Measurements from ENCODE around the gene FUT3. TPM values are rescaled to one million over a fixed set of nuclear protein-coding genes. Genes with fewer than 3 reads are reported as not detected.

Gene FUT3
- total and polyA plus RNA-seq, 9 of the 15 experiments (the other 6 are each of a cell fraction or from before 2014, with no cell fraction given): 0.09 TPM; not detected in 8

DNA sequence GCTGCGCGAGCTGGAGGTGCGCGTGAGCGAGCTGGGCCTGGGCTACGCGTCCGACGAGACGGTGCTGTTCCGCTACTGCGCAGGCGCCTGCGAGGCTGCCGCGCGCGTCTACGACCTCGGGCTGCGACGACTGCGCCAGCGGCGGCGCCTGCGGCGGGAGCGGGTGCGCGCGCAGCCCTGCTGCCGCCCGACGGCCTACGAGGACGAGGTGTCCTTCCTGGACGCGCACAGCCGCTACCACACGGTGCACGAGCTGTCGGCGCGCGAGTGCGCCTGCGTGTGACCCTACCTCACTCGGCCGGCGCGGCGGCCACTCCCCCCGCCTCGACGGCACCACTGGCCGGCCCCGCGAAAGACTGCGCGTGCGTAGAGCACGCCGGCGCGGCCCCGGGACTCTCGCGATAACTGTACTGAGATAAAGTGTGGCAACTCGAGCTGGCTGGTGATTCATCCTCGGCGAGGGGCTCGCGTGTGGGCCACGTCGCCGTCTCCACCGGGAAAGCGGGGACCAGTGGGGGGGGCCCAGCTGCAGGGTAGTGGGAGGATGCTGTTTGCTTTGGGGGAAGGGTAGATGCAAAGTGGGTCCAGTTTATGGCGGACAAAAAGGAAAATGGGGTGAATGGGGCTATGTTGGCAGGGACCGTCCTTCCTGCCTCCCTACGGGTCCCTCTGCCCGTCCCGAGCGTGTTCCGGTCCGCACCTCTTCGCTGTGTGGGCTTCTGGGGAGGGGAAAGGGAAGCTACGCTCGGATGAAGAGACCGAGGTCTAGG lies 23.2 kb downstream of the FUT3 start (continued):
- TF ChIP-seq, protein P1, sequence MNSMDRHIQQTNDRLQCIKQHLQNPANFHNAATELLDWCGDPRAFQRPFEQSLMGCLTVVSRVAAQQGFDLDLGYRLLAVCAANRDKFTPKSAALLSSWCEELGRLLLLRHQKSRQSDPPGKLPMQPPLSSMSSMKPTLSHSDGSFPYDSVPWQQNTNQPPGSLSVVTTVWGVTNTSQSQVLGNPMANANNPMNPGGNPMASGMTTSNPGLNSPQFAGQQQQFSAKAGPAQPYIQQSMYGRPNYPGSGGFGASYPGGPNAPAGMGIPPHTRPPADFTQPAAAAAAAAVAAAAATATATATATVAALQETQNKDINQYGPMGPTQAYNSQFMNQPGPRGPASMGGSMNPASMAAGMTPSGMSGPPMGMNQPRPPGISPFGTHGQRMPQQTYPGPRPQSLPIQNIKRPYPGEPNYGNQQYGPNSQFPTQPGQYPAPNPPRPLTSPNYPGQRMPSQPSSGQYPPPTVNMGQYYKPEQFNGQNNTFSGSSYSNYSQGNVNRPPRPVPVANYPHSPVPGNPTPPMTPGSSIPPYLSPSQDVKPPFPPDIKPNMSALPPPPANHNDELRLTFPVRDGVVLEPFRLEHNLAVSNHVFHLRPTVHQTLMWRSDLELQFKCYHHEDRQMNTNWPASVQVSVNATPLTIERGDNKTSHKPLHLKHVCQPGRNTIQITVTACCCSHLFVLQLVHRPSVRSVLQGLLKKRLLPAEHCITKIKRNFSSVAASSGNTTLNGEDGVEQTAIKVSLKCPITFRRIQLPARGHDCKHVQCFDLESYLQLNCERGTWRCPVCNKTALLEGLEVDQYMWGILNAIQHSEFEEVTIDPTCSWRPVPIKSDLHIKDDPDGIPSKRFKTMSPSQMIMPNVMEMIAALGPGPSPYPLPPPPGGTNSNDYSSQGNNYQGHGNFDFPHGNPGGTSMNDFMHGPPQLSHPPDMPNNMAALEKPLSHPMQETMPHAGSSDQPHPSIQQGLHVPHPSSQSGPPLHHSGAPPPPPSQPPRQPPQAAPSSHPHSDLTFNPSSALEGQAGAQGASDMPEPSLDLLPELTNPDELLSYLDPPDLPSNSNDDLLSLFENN (IDR thresholded peaks at IDR 0.05; ENCODE audit: low read depth in 2 of 2, low read length in 2 of 2): peak in 1 of 2 experiments; percentile 75; a peak in 1 of 4 replicates
- TF ChIP-seq PTTG1 (tag; IDR thresholded peaks at IDR 0.05; ENCODE audit: low read depth) (no peak), U2AF1 (optimal IDR thresholded peaks at IDR 0.05; ENCODE audit: low read depth, low read length) (no peak), XRCC5 (IDR thresholded peaks at IDR 0.05; ENCODE audit: low read depth, low read length) (no peak), SREBF2 (CRISPR knock-in tag; IDR thresholded peaks at IDR 0.05) (no peak), NR3C1 (CRISPR knock-in tag; IDR thresholded peaks at IDR 0.05) (no peak), POLR2AphosphoS2 (IDR thresholded peaks at IDR 0.05; ENCODE audit: low read length) (peak; percentile 90; the same call in 1 of the 2 replicates), ZNF695 (CRISPR knock-in tag; IDR thresholded peaks at IDR 0.05) (no peak), TRIM28 (IDR thresholded peaks at IDR 0.05) (peak; percentile 34; the same call in 1 of the 2 replicates), SAFB (IDR thresholded peaks at IDR 0.05; ENCODE audit: borderline replicate concordance, low read depth, low read length) (no peak), RCOR1 (IDR thresholded peaks at IDR 0.05; ENCODE audit: borderline replicate concordance in 1 of 2, low read depth in 2 of 2, low read length in 2 of 2) (peak; percentile 16 to 39; a peak in 2 of 4 replicates), FOS (IDR thresholded peaks at IDR 0.05; ENCODE audit: extremely low read depth, insufficient read length) (no peak), TAL1 (IDR thresholded peaks at IDR 0.05) (no peak), STAT5A (IDR thresholded peaks at IDR 0.05; ENCODE audit: borderline replicate concordance, low read length) (no peak)
- TF ChIP-seq, protein P2, sequence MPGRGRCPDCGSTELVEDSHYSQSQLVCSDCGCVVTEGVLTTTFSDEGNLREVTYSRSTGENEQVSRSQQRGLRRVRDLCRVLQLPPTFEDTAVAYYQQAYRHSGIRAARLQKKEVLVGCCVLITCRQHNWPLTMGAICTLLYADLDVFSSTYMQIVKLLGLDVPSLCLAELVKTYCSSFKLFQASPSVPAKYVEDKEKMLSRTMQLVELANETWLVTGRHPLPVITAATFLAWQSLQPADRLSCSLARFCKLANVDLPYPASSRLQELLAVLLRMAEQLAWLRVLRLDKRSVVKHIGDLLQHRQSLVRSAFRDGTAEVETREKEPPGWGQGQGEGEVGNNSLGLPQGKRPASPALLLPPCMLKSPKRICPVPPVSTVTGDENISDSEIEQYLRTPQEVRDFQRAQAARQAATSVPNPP (IDR thresholded peaks at IDR 0.05; ENCODE audit: borderline replicate concordance, insufficient read depth, insufficient read length): no peak
- TF ChIP-seq, protein P3, sequence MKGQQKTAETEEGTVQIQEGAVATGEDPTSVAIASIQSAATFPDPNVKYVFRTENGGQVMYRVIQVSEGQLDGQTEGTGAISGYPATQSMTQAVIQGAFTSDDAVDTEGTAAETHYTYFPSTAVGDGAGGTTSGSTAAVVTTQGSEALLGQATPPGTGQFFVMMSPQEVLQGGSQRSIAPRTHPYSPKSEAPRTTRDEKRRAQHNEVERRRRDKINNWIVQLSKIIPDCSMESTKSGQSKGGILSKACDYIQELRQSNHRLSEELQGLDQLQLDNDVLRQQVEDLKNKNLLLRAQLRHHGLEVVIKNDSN (CRISPR knock-in tag; IDR thresholded peaks at IDR 0.05): peak; percentile 46; the same call in 1 of the 2 replicates
- TF ChIP-seq, protein P4, sequence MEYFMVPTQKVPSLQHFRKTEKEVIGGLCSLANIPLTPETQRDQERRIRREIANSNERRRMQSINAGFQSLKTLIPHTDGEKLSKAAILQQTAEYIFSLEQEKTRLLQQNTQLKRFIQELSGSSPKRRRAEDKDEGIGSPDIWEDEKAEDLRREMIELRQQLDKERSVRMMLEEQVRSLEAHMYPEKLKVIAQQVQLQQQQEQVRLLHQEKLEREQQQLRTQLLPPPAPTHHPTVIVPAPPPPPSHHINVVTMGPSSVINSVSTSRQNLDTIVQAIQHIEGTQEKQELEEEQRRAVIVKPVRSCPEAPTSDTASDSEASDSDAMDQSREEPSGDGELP (CRISPR knock-in tag; IDR thresholded peaks at IDR 0.05; ENCODE audit: borderline replicate concordance): peak; percentile 94
- TF ChIP-seq, protein P5, sequence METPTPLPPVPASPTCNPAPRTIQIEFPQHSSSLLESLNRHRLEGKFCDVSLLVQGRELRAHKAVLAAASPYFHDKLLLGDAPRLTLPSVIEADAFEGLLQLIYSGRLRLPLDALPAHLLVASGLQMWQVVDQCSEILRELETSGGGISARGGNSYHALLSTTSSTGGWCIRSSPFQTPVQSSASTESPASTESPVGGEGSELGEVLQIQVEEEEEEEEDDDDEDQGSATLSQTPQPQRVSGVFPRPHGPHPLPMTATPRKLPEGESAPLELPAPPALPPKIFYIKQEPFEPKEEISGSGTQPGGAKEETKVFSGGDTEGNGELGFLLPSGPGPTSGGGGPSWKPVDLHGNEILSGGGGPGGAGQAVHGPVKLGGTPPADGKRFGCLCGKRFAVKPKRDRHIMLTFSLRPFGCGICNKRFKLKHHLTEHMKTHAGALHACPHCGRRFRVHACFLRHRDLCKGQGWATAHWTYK (CRISPR knock-in tag; IDR thresholded peaks at IDR 0.05): 0 out of 2 replicates have a peak, but pooled peaks have one; percentile 69

Data from K562 (cell line).